WI38 (cell line): Measurements from ENCODE around the gene EDN1.

ENCODE experiments used
- H3K4me3 ChIP-seq: 2 replicates; pipeline ENCODE4 v1.5.1; 2011; ENCODE audit warnings: low read depth, mild to moderate bottlenecking, control low read depth, low read length
- TF ChIP-seq, protein P1 (sequence below): IDR thresholded peaks from 2 replicates; pipeline ENCODE4 v1.5.1; 2012; ENCODE audit warnings: low read depth, mild to moderate bottlenecking, control low read depth, low read length

Gene EDN1

DNA sequence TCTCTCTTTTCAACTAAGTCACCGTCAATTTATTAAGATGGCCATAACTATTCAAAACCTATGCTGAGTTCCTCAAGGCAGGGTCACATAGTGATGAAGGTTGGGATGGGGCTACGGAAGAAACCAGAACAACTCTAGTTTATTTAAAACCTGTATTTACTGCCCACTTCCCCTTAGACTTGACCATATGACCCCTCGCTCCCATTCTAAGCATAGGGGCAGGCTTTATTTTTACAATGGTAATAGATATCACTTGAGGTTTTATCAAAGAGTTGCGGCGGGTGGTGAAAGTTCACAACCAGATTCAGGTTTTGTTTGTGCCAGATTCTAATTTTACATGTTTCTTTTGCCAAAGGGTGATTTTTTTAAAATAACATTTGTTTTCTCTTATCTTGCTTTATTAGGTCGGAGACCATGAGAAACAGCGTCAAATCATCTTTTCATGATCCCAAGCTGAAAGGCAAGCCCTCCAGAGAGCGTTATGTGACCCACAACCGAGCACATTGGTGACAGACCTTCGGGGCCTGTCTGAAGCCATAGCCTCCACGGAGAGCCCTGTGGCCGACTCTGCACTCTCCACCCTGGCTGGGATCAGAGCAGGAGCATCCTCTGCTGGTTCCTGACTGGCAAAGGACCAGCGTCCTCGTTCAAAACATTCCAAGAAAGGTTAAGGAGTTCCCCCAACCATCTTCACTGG, 5.5 kb downstream of the EDN1 start:
- no peak overlapping the region for H3K4me3 ChIP-seq
- TF ChIP-seq, protein P1, sequence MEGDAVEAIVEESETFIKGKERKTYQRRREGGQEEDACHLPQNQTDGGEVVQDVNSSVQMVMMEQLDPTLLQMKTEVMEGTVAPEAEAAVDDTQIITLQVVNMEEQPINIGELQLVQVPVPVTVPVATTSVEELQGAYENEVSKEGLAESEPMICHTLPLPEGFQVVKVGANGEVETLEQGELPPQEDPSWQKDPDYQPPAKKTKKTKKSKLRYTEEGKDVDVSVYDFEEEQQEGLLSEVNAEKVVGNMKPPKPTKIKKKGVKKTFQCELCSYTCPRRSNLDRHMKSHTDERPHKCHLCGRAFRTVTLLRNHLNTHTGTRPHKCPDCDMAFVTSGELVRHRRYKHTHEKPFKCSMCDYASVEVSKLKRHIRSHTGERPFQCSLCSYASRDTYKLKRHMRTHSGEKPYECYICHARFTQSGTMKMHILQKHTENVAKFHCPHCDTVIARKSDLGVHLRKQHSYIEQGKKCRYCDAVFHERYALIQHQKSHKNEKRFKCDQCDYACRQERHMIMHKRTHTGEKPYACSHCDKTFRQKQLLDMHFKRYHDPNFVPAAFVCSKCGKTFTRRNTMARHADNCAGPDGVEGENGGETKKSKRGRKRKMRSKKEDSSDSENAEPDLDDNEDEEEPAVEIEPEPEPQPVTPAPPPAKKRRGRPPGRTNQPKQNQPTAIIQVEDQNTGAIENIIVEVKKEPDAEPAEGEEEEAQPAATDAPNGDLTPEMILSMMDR, result no peak

DNA sequence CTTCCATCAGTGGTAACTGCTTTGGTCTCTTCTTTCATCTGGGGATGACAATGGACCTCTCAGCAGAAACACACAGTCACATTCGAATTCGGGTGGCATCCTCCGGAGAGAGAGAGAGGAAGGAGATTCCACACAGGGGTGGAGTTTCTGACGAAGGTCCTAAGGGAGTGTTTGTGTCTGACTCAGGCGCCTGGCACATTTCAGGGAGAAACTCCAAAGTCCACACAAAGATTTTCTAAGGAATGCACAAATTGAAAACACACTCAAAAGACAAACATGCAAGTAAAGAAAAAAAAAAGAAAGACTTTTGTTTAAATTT, 6.1 kb downstream of the EDN1 start:
- no peak overlapping the region for H3K4me3 ChIP-seq
- TF ChIP-seq, protein P1, result no peak

DNA sequence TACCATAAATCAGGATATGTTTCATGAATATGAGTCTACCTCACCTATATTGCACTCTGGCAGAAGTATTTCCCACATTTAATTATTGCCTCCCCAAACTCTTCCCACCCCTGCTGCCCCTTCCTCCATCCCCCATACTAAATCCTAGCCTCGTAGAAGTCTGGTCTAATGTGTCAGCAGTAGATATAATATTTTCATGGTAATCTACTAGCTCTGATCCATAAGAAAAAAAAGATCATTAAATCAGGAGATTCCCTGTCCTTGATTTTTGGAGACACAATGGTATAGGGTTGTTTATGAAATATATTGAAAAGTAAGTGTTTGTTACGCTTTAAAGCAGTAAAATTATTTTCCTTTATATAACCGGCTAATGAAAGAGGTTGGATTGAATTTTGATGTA, 6.4 kb downstream of the EDN1 start:
- TF ChIP-seq, protein P1, result no peak
- H3K4me3 ChIP-seq, result no peak overlapping the region

DNA sequence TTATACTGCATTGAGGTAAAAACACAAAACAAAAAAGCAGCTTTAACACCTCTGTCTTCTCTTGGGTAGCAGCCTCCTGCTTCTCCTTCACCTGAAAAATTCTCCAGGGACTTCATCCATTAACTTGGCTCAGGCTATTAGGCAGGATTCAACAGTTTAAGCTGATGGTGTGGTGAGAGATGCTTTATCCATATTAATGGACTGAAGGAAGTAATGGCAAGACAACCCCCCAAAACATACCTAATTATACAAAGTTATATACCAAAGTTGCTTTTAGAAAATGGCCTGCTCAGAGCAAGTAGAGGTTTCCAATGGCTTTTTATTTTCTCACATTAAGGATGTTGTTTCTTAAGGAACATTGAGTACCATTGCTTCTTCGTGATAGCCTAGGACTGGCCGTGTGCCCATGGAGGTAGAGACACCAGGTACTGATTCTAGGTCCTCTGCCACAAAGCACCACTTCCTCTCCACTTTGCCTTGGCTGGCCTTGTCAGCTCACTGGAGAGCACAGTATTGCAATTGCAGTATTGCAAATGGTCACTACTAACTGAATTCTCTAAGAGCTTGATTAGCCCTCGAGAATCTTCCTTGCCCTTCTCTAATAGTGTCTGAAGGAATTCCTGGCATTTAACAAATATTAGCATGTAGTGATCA, 7.3 kb downstream of the EDN1 start:
- H3K4me3 ChIP-seq, result no peak overlapping the region
- TF ChIP-seq, protein P1, result no peak

DNA sequence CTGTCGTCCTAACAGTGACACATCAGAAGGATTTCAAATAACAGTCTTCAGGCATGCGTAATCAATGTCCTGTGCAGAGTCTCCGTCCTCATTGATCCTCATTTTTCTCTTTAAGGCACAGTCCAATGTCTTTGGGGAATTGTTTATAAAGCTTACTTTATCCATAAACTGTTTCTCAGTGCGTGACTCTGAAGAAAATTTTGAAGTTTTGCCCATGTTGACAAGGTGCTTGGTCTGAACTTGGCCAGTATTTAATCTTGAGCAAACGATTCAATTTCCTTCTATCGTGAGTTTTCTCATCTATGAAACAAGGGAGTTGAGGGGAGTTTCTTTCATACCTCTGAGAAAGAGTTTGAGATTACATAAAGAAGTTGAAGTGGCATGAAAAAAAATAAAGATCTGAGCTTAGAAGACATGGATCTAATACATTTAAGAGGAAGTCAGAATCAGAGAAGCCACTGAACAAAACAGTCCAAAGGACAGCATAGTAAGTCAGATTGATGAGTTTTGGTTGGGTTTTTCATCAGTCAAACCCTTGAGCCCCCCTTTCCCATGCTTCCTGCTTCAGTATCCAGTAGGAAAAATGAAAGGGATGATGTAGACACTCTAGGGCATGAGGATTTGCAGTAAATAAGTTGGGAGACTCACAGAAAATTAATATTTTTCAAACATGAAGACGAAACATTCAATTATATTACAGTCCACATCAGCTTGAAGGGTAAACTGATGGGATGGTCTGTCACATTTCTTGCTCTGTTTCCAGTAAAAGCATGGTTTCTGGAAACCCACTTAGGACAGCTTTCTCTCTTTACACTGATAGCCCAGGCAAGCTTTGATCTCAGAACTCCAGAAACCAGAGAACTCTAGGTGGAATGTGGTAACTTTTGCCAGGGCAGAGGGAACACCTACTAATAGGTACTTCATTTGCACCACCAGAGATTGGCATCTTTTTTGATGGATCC, 8.1 kb downstream of the EDN1 start:
- TF ChIP-seq, protein P1, result no peak
- no peak overlapping the region for H3K4me3 ChIP-seq

DNA sequence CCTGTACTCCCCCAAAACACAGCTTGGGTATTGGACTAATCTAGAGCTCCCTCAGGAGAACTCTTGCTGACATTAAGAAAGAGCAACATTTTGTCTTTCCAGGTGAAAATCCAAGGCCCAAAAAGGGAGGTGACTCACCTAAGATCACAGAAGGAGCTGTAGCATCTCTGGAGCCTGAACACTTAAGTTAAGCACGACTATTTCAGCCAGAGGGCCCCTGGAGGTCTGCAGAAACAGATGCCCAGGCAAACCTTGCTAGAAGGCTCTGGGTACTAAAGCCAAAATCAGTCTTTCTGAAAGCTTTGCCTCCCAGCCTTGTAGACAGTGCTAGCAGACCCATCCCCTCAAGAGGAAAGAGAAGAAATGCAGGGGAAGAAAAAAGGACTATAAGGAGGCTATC, 8.8 kb downstream of the EDN1 start:
- H3K4me3 ChIP-seq, result no peak overlapping the region
- TF ChIP-seq, protein P1, result no peak
